K562 (cell line): ENCODE results near the gene DNMT1. TPM values are rescaled to one million over a fixed set of nuclear protein-coding genes. Genes with fewer than 3 reads are reported as not detected.
"Not testable (repeated sequence)": the region's sequence is repeated elsewhere in the genome, so short reads cannot be mapped to it uniquely, and the experiment has no call there.

ENCODE experiments used
- ATAC-seq: fragments of 200-7000 bp; cut with Tn5 transposase; 3 replicates; pipeline ENCODE4 v1.9.1; 2020; ENCODE audit warnings: moderate library complexity
- BruUV-seq: library from RNA; stranded (reverse); fragments of 400-500 nt; replicated peaks from 2 replicates; lab custom pipeline; 2021; lab: Mats Ljungman, UMichigan
- CTCF ChIA-PET: fragments of 300-600 bp; formaldehyde crosslinking; extraction: SDS; loops from one replicate; lab custom pipeline; 2021; ENCODE audit warnings: low intra/inter-chr PET ratio; lab: Yijun Ruan, JAX
- POLR2A ChIA-PET: fragments of 300-600, 350-650 bp; sonication (Branson Sonifier 250); formaldehyde crosslinking; extraction: SDS; loops from one replicate; lab custom pipeline; 2021; ENCODE audit warnings: antibody characterized with exemption, inconsistent platforms; lab: Yijun Ruan, JAX
- DNase-seq, 4 experiments: peaks; one replicate each; pipeline versions ENCODE4 v3.0.0 to v3.0.0-alpha.2; 2011 to 2018; ENCODE audit warnings: low spot score in 3 of 4, mixed read lengths in 3 of 4; ENCODE audit errors: extremely low read depth in 1 of 4
- FAIRE-seq: peaks from 2 replicates; lab custom pipeline; 2011; peaks lifted over from hg19 to GRCh38; lab: Jason Lieb, UNC
- H2AFZ ChIP-seq: 2 replicates; pipeline ENCODE4 v1.6.0; 2011; ENCODE audit warnings: low read depth, low read length, control low read depth, inconsistent platforms
- H3K27ac ChIP-seq: fragments of 200-600 bp; 3 replicates; pipeline ENCODE4 v1.8.0; 2011; ENCODE audit warnings: low read depth, mild to moderate bottlenecking, control low read depth, inconsistent platforms, low read length, moderate library complexity, mixed read lengths; ENCODE audit errors: extremely low read depth
- H3K27me3 ChIP-seq, 2 experiments: fragments of 300-600 bp in 1 of 2; 2 replicates in 1 of 2; 3 replicates in 1 of 2; pipeline versions ENCODE4 v1.6.0 to v1.8.0; 2011; ENCODE audit warnings: inconsistent platforms in 2 of 2, low read length in 2 of 2, mild to moderate bottlenecking in 1 of 2, mixed read lengths in 1 of 2, moderate library complexity in 1 of 2; ENCODE audit not compliant: control insufficient read depth in 2 of 2, insufficient read depth in 2 of 2
- H3K36me3 ChIP-seq: fragments of 300-600 bp; 3 replicates; pipeline ENCODE4 v1.8.0; 2011; ENCODE audit warnings: mild to moderate bottlenecking, low read length, inconsistent platforms; ENCODE audit not compliant: control insufficient read depth, insufficient read depth
- H3K4me1 ChIP-seq, 2 experiments: fragments of 200-600 bp in 1 of 2; replicated peaks in 1 of 2; 2 replicates in 1 of 2; 3 replicates in 1 of 2; pipeline versions ENCODE4 v1.5.1 to v1.8.0; 2011; ENCODE audit warnings: inconsistent platforms in 2 of 2, low read length in 2 of 2, mild to moderate bottlenecking in 1 of 2, mixed read lengths in 1 of 2, moderate library complexity in 1 of 2; ENCODE audit not compliant: control insufficient read depth in 2 of 2, insufficient read depth in 2 of 2
- H3K4me2 ChIP-seq: 2 replicates; pipeline ENCODE4 v1.6.1; 2011; ENCODE audit warnings: low read length, control low read depth, inconsistent platforms, mixed read lengths; ENCODE audit not compliant: insufficient read depth
- H3K4me3 ChIP-seq: fragments of 200-600 bp; sonication (generic), shearing (Covaris generic); 2 replicates; pipeline ENCODE4 v1.5.1; 2016; ENCODE audit warnings: control low read depth, inconsistent platforms
- H3K79me2 ChIP-seq: fragments of 200-600 bp; 3 replicates; pipeline ENCODE4 v1.8.0; 2011; ENCODE audit warnings: low read length, inconsistent platforms; ENCODE audit not compliant: control insufficient read depth, insufficient read depth
- H3K9ac ChIP-seq, 2 experiments: 2 replicates each; pipeline versions ENCODE4 v1.6.0 to v1.6.1; 2011; ENCODE audit warnings: low read depth in 2 of 2, low read length in 2 of 2, control low read depth in 1 of 2, inconsistent platforms in 1 of 2, mild to moderate bottlenecking in 1 of 2, mixed read lengths in 1 of 2; ENCODE audit not compliant: insufficient read depth in 1 of 2
- H3K9me1 ChIP-seq: one replicate; pipeline ENCODE4 v1.6.0; 2011; ENCODE audit warnings: inconsistent platforms, mild to moderate bottlenecking, low read length, moderate library complexity; ENCODE audit not compliant: control insufficient read depth, insufficient read depth
- H3K9me3 ChIP-seq: replicated peaks from 2 replicates; pipeline ENCODE4 v1.5.1; 2011; ENCODE audit warnings: low read depth, low read length, inconsistent platforms; ENCODE audit not compliant: control insufficient read depth, insufficient read depth
- H4K20me1 ChIP-seq: replicated peaks from 2 replicates; pipeline ENCODE4 v1.6.1; 2011; ENCODE audit warnings: low read length, inconsistent platforms, mixed read lengths; ENCODE audit not compliant: control insufficient read depth, insufficient read depth
- TFAM ChIP-seq: fragments of 250-450 bp; sonication (Bioruptor Pico); conservative IDR thresholded peaks from 2 replicates; pipeline ENCODE4 v1.5.0; 2021; ENCODE audit warnings: mild to moderate bottlenecking, moderate library complexity
- WGBS: fragments of 100-300 bp; shearing (Covaris generic); methylation state at CpG from one replicate; pipeline ENCODE4 v1.1.6; 2016; ENCODE audit warnings: low coverage, mixed read lengths; ENCODE audit not compliant: insufficient coverage; ENCODE audit errors: missing lambda C conversion rate; 5-methylcytosine and 5-hydroxymethylcytosine counted together
- in situ Hi-C: fragments of 300-500 bp; cut with MboI; formaldehyde crosslinking; loops from 4 replicates; pipeline ENCODE4 v1.15.0; 2018; ENCODE audit warnings: inconsistent platforms, mixed read lengths
- intact Hi-C: fragments of 100-400 bp; cut with micrococcal nuclease; formaldehyde crosslinking; loops from 2 replicates; pipeline ENCODE4 v1.14.2; 2022
- polyA plus RNA-seq, 8 experiments: library from polyadenylated mRNA; depleted of rRNA in 4 of 8; stranded (reverse) in 5 of 8; unstranded in 3 of 8; fragments of >200 nt; fragmentation: Nextera tagmentation in 2 of 8; fragmentation: Illumina TruSeq in 1 of 8; extraction: Ambion mirVana in 2 of 8; extraction: Trizol in 1 of 8; gene quantifications; 2 replicates each; pipeline versions ENCODE4 v1.2.1 to v1.2.3, GENCODE V29; 2011 to 2014; ENCODE audit warnings: inconsistent platforms in 1 of 8, missing spikeins in 1 of 8
- total RNA-seq, 7 experiments: library from RNA; depleted of rRNA in 6 of 7; stranded (reverse); fragments of >200 nt in 6 of 7; fragmentation: Illumina TruSeq in 2 of 7; extraction: Trizol in 2 of 7; gene quantifications; 2 replicates each; pipeline versions ENCODE4 v1.2.1 to v1.2.3, GENCODE V29; 2011 to 2021; ENCODE audit warnings: low replicate concordance in 1 of 7

The DNMT1 gene
- total and polyA plus RNA-seq, 9 of the 15 experiments (the other 6 are each of a cell fraction or from before 2014, with no cell fraction given) = 80.1 to 271 (median 121) TPM

GRCh38 chr19:10237702-10238101 is 42.9 kb upstream of the DNMT1 start:
- Histone ChIP-seq H3K27ac (no peak overlapping the region), H3K79me2 (no peaks in the 10 kb centered on the region), H3K36me3 (no peaks in the 10 kb centered on the region)
- in situ Hi-C loops = no loop called here
- POLR2A ChIA-PET = no interaction called here
- no peak for DNase-seq
- CTCF ChIA-PET = no interaction called here
- no peak for FAIRE-seq
- no peak for TF ChIP-seq TFAM (CRISPR knock-in tag)
- TF ChIP-seq, all 486 proteins: peak for 0
- Histone ChIP-seq H4K20me1 (no peaks in the 10 kb centered on the region), H3K9me3 (no peaks in the 10 kb centered on the region), H3K27me3 (no peaks in the 10 kb centered on the region), H3K4me2 (no peak overlapping the region), H3K4me1 (peaks cover 13 to 21% of the 10 kb centered on the region in 2 experiments), H3K9me1 (no peaks in the 10 kb centered on the region), H2AFZ (no peak overlapping the region), H3K9ac (peak overlapping the region in 1 of 2 experiments; percentile 72; a peak in 1 of 4 replicates), H3K4me3 (no peak overlapping the region)
- ATAC-seq = no peak
- intact Hi-C loops = no loop called here
- BruUV-seq = no TSS peak
- 80% methylated on average over 4 of the region's 6 CpGs for WGBS

GRCh38 chr19:10235409-10235808 is 40.7 kb upstream of the DNMT1 start:
- H3K4me2 ChIP-seq, H4K20me1 ChIP-seq, H3K36me3 ChIP-seq, H3K27ac ChIP-seq, CTCF ChIA-PET, BruUV-seq, H3K9me3 ChIP-seq, DNase-seq, ATAC-seq, in situ Hi-C loops, H3K27me3 ChIP-seq, H3K79me2 ChIP-seq, intact Hi-C loops, H2AFZ ChIP-seq, H3K9me1 ChIP-seq, FAIRE-seq, H3K4me3 ChIP-seq: not testable (repeated sequence)
- POLR2A ChIA-PET = interaction anchor here (0.8 to 1.5 kb wide), 2 partner anchors 25 to 41 kb away, joined by 4 to 6 read pairs; partner anchors contain the start of gene DNMT1
- peaks cover 18 to 31% of the 10 kb centered on the region in 2 experiments for H3K4me1 ChIP-seq
- WGBS = 80% methylated on average over 7 of the region's 7 CpGs
- peak overlapping the region in 1 of 2 experiments; percentile 86; a peak in 1 of 4 replicates for H3K9ac ChIP-seq
